Breast epithelium (tissue), 4 donors: ENCODE data around the gene ITGB6. TPM values are rescaled to one million over a fixed set of nuclear protein-coding genes. Genes with fewer than 3 reads are reported as not detected.

Experiments used
- DNase-seq, 2 donors: peaks; one replicate each; pipeline ENCODE4 v3.0.0-alpha.2; 2019; ENCODE audit warnings: low spot score in 2 of 2
- H3K27ac ChIP-seq, 2 donors: fragments of 200-600 bp; sonication (generic) in 1 of 2; one replicate each; pipeline ENCODE4 v1.5.1; 2016 to 2019; ENCODE audit warnings: mild to moderate bottlenecking in 1 of 2
- H3K27me3 ChIP-seq, 2 donors: fragments of 200-600 bp; sonication (generic) in 1 of 2; one replicate each; pipeline versions ENCODE4 v1.5.1 to v1.6.0; 2017 to 2019; ENCODE audit warnings: control low read depth in 1 of 2, mild to moderate bottlenecking in 1 of 2
- H3K36me3 ChIP-seq: fragments of 200-600 bp; one replicate; pipeline ENCODE4 v1.5.1; 2019
- H3K4me1 ChIP-seq, 2 donors: fragments of 200-600 bp; sonication (generic); one replicate each; pipeline ENCODE4 v1.5.1; 2016 to 2019; ENCODE audit warnings: control low read depth in 1 of 2
- H3K4me3 ChIP-seq, 3 donors: fragments of 200-600 bp; sonication (generic); 1 replicate in 2 of 3; 2 replicates in 1 of 3; pipeline ENCODE4 v1.5.1; 2016 to 2019; ENCODE audit warnings: mild to moderate bottlenecking in 3 of 3, moderate library complexity in 2 of 3
- H3K9me3 ChIP-seq, 2 donors: fragments of 200-600 bp; sonication (generic) in 1 of 2; one replicate each; pipeline ENCODE4 v1.5.1; 2016 to 2019; ENCODE audit warnings: control low read depth in 1 of 2
- POLR2A ChIP-seq: fragments of 450-650 bp; IDR thresholded peaks from one replicate; pipeline ENCODE4 v1.6.1; 2016; ENCODE audit warnings: antibody characterized with exemption, mild to moderate bottlenecking, moderate library complexity
- POLR2AphosphoS5 ChIP-seq, 3 donors: sonication (generic); formaldehyde crosslinking; IDR thresholded peaks; one replicate each; pipeline ENCODE4 v1.6.1; 2017; ENCODE audit warnings: antibody characterized with exemption in 3 of 3
- intact Hi-C: fragments of 100-400 bp; cut with DNase I; formaldehyde crosslinking; loops from one replicate; pipeline ENCODE4 v1.15.1; 2023; ENCODE audit warnings: low total_unique reads
- total RNA-seq, 3 donors: library from RNA; depleted of rRNA; stranded (reverse); fragments of >200 nt; gene quantifications; one replicate each; pipeline ENCODE4 v1.1.0, GENCODE V29; 2016
- TF ChIP-seq, protein P1 (sequence below), 3 donors: fragments of 450-650 bp; IDR thresholded peaks; one replicate each; pipeline ENCODE4 v1.5.1; 2016 to 2017; ENCODE audit warnings: antibody characterized with exemption in 3 of 3, mild to moderate bottlenecking in 3 of 3, moderate library complexity in 3 of 3

Gene ITGB6
- total RNA-seq, 3 donors from 2014 or later = 0.16 to 46.1 (median 16.7) TPM

DNA sequence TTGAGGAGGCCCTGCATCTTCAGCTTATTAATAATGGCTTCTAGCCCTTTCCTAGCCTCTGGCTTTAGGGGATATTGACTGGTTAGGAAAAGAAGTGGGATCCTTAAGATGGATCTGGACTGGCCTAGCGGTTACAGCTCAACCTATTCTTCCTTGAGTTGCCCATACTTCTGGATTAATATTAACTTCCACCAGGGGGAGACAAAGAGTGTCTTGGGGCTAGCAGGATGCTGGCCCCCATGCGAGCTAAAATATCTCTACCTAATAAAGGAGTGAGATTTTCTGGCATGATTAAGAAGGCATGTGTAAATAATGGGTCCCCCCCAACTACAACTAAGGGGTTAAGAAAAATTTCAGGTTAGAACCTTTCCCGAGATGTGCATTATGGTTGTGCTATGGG, 114.4 kb downstream of the ITGB6 start:
- intact Hi-C loops = no loop called here
- Histone ChIP-seq H3K36me3 (no peaks in the 10 kb centered on the region), H3K4me3 (no peak overlapping the region), H3K27me3 (no peaks in the 10 kb centered on the region), H3K4me1 (no peaks in the 10 kb centered on the region), H3K27ac (no peak overlapping the region), H3K9me3 (peaks cover 56 to 74% of the 10 kb centered on the region in 2 donors)
- DNase-seq = no peak
- no peak for TF ChIP-seq POLR2AphosphoS5 (IDR thresholded peaks at IDR 0.05)
- TF ChIP-seq POLR2A = no peak
- TF ChIP-seq, protein P1, sequence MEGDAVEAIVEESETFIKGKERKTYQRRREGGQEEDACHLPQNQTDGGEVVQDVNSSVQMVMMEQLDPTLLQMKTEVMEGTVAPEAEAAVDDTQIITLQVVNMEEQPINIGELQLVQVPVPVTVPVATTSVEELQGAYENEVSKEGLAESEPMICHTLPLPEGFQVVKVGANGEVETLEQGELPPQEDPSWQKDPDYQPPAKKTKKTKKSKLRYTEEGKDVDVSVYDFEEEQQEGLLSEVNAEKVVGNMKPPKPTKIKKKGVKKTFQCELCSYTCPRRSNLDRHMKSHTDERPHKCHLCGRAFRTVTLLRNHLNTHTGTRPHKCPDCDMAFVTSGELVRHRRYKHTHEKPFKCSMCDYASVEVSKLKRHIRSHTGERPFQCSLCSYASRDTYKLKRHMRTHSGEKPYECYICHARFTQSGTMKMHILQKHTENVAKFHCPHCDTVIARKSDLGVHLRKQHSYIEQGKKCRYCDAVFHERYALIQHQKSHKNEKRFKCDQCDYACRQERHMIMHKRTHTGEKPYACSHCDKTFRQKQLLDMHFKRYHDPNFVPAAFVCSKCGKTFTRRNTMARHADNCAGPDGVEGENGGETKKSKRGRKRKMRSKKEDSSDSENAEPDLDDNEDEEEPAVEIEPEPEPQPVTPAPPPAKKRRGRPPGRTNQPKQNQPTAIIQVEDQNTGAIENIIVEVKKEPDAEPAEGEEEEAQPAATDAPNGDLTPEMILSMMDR (IDR thresholded peaks at IDR 0.05) = no peak

DNA sequence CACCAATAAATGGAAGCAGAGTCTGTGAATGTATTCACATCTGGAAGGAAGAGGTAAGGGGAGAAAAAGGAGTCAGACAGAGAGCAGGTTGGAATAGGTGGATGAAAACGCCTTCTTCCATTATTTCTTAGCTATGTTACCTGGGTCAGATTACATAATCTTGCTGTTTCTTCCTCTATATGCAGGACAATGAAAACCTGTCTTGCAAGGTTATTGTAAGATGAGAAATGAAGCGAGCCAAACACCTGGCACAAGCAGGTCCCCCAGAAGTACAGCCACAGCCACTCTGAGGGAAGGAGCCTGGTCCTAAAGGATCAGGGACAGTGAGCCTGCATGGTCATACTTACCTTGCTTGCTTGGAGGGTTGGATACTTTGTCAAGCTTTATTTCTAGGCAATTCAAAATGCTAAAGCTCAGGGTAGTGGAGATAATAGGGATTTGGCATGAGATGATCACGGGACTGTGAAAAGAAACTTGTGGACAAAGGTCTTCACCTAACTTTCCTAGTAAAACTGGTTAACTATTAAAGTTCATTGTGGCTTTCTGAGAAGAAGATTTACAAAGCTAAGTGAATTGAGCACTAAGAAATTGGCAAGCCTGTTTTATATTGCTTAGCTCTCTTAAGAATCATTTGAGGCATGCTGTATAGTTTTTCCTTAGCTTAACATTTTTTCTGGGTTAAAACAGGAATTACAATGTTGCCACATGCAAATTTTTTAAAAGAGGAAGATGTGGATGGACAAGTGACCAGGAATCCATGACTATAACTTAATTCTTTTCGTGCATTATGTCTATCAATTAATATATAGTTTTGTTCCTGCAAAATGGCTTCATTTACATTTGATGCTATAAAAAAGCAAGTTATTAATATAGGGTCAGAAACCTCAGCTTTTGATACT, 121.9 kb downstream of the ITGB6 start:
- H3K27ac ChIP-seq = peak overlapping the region; percentile 17 to 60
- no peaks in the 10 kb centered on the region for H3K4me1 ChIP-seq
- H3K4me3 ChIP-seq = no peak overlapping the region
- TF ChIP-seq POLR2AphosphoS5 (IDR thresholded peaks at IDR 0.05) (no peak), POLR2A (no peak)
- TF ChIP-seq, protein P1 (IDR thresholded peaks at IDR 0.05) = no peak
- H3K27me3 ChIP-seq = no peaks in the 10 kb centered on the region
- intact Hi-C loops = no loop called here
- H3K9me3 ChIP-seq = peaks cover 0 to 9% of the 10 kb centered on the region in 2 donors
- H3K36me3 ChIP-seq = no peaks in the 10 kb centered on the region
- DNase-seq = no peak

DNA sequence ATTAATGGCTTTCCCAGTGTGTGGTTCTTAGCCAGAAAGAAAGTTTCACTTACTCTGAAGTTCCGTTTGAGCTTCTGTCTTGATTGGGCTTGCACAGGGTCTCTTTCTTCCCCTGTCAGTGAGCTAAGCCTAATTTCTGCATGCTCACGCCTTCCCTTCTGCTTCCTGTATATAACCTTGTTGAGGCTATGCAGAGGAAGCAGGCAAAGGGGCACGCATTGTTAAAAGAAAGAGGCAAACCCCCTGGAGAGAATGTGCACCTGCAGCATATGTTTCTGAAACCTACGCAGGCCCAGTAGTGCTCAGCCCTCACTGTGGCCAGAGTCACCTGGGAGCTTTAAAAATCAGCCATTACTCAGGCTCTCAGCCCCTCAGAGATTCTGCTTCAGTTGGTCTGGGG, 123.2 kb downstream of the ITGB6 start:
- Histone ChIP-seq H3K36me3 (no peaks in the 10 kb centered on the region), H3K27me3 (no peaks in the 10 kb centered on the region), H3K4me3 (no peak overlapping the region), H3K9me3 (no peaks in the 10 kb centered on the region), H3K27ac (peak overlapping the region; percentile 48 to 60), H3K4me1 (no peaks in the 10 kb centered on the region)
- DNase-seq = no peak
- TF ChIP-seq POLR2AphosphoS5 (IDR thresholded peaks at IDR 0.05) = no peak
- no peak for TF ChIP-seq POLR2A
- TF ChIP-seq, protein P1 (IDR thresholded peaks at IDR 0.05) = no peak
- intact Hi-C loops = no loop called here

DNA sequence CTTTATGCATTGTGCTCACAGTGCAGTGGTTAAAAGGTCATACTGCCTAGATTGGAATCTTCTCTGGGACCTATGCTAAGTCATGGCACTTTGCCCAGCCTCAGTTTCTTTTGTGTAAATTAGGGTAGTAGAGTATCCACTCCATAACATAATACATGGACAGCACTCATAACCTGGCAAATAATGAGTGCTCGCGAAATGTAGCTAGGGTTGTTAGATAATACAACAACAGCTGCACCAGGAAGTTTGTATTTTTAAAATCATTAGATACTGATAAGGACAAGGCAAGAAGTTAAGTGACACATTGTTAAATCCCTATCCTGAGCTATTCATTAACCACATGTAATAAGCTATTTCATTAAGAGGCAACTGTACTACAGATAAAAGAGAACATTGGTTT, 123.8 kb downstream of the ITGB6 start:
- TF ChIP-seq POLR2AphosphoS5 (IDR thresholded peaks at IDR 0.05) = no peak
- no peak for TF ChIP-seq POLR2A
- H3K4me3 ChIP-seq = no peak overlapping the region
- no peaks in the 10 kb centered on the region for H3K9me3 ChIP-seq
- peak overlapping the region; percentile 14 to 60 for H3K27ac ChIP-seq
- no peak for DNase-seq
- no peaks in the 10 kb centered on the region for H3K36me3 ChIP-seq
- H3K4me1 ChIP-seq = no peaks in the 10 kb centered on the region
- no peaks in the 10 kb centered on the region for H3K27me3 ChIP-seq
- intact Hi-C loops = no loop called here

DNA sequence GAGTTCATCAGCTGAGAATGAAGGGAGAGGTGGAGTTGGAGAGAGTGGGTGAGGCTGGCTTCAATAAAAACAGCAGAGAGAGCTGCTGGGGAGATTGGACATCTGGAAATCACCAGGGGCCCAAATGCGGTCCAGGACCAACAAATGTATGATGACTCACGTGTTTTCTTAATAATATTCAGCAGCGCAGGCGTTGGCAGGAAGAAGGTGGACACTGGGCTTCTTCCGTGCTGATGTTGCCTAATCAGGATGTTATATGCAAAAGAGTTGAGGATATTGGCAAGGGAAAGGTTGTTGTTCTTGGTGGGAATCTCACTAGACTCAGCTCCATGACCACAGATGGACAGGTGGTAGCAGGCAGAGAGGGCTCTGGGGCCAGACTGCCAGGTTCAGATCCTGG, 124.9 kb downstream of the ITGB6 start:
- Histone ChIP-seq H3K27ac (peak overlapping the region; percentile 77 to 78), H3K27me3 (no peaks in the 10 kb centered on the region), H3K4me3 (no peak overlapping the region), H3K4me1 (no peaks in the 10 kb centered on the region), H3K36me3 (no peaks in the 10 kb centered on the region), H3K9me3 (no peaks in the 10 kb centered on the region)
- intact Hi-C loops = no loop called here
- DNase-seq = peak in 1 of 2 donors; percentile 65
- TF ChIP-seq, protein P1 (IDR thresholded peaks at IDR 0.05) = no peak
- TF ChIP-seq POLR2A (no peak), POLR2AphosphoS5 (IDR thresholded peaks at IDR 0.05) (peak; percentile 45 to 68 (median 56))
